Measurements from ENCODE around the gene CHI3L2. TPM values are rescaled to one million over a fixed set of nuclear protein-coding genes. Genes with fewer than 3 reads are reported as not detected.

CHI3L2 gene
- total RNA-seq, 1 experiment from 2014 or later = not detected

DNA sequence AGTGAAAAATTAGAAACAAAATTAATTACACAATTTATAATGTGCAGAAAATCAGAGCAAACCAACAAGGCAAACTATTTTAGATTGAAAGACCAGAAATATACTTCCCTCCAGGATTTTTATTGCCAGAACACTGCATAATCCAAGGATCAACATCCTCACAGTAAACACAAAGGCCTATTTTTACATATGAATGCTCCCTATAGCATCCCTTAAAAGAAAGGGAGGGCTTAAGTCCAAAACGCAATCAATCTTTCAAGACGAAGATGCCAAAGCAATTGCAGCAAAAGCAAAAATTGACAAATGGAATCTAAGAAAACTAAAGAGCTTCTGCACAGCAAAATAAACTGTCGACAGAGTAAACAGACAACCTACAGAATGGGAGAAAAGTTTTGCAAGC lies 44.6 kb downstream of the CHI3L2 start:
- H3K4me2 ChIP-seq = no peak overlapping the region
- DNase-seq = no peak
- no peaks in the 10 kb centered on the region for H3K79me2 ChIP-seq (ENCODE audit: low read depth)
- no peak overlapping the region for H2AFZ ChIP-seq
- H3K4me3 ChIP-seq = no peak overlapping the region
- POLR2A ChIA-PET (ENCODE audit: unreplicated experiment) = no interaction called here
- no peaks in the 10 kb centered on the region for H3K36me3 ChIP-seq (ENCODE audit: low read depth)
- BruUV-seq (replicated peaks) = no TSS peak
- TF ChIP-seq EZH2 (IDR thresholded peaks at IDR 0.05; ENCODE audit: low read depth) = no peak
- TF ChIP-seq, protein P1, sequence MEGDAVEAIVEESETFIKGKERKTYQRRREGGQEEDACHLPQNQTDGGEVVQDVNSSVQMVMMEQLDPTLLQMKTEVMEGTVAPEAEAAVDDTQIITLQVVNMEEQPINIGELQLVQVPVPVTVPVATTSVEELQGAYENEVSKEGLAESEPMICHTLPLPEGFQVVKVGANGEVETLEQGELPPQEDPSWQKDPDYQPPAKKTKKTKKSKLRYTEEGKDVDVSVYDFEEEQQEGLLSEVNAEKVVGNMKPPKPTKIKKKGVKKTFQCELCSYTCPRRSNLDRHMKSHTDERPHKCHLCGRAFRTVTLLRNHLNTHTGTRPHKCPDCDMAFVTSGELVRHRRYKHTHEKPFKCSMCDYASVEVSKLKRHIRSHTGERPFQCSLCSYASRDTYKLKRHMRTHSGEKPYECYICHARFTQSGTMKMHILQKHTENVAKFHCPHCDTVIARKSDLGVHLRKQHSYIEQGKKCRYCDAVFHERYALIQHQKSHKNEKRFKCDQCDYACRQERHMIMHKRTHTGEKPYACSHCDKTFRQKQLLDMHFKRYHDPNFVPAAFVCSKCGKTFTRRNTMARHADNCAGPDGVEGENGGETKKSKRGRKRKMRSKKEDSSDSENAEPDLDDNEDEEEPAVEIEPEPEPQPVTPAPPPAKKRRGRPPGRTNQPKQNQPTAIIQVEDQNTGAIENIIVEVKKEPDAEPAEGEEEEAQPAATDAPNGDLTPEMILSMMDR (conservative IDR thresholded peaks at IDR 0.05) = no peak
- H3K27me3 ChIP-seq (ENCODE audit: insufficient read depth, low read depth) = no peaks in the 10 kb centered on the region
- H3K9me3 ChIP-seq (ENCODE audit: insufficient read depth, low read depth) = no peaks in the 10 kb centered on the region
- no peak overlapping the region for H3K27ac ChIP-seq
- no peaks in the 10 kb centered on the region for H3K4me1 ChIP-seq (replicated peaks; ENCODE audit: insufficient read depth)
- no peaks in the 10 kb centered on the region for H4K20me1 ChIP-seq (ENCODE audit: insufficient read depth)
- CTCF ChIA-PET = no interaction called here
- H3F3A ChIP-seq (ENCODE audit: insufficient read depth, low read depth) = no peaks in the 10 kb centered on the region
- H3K9me2 ChIP-seq (ENCODE audit: insufficient read depth) = no peaks in the 10 kb centered on the region
- intact Hi-C loops (cut with micrococcal nuclease; ENCODE audit: unreplicated experiment) = no loop called here

GRCh38 chr1:111274653-111275052 lies 47.1 kb downstream of the CHI3L2 start:
- no peak overlapping the region for H3K4me2 ChIP-seq
- no peak for DNase-seq
- H3K9me3 ChIP-seq (ENCODE audit: insufficient read depth, low read depth) = no peaks in the 10 kb centered on the region
- ChIA-PET CTCF (no interaction called here), POLR2A (ENCODE audit: unreplicated experiment) (no interaction called here)
- intact Hi-C loops (cut with micrococcal nuclease; ENCODE audit: unreplicated experiment) = no loop called here
- no peaks in the 10 kb centered on the region for H3K9me2 ChIP-seq (ENCODE audit: insufficient read depth)
- H3K27ac ChIP-seq = no peak overlapping the region
- BruUV-seq (replicated peaks) = no TSS peak
- H2AFZ ChIP-seq = no peak overlapping the region
- no peaks in the 10 kb centered on the region for H3K4me1 ChIP-seq (replicated peaks; ENCODE audit: insufficient read depth)
- no peaks in the 10 kb centered on the region for H3K27me3 ChIP-seq (ENCODE audit: insufficient read depth, low read depth)
- no peaks in the 10 kb centered on the region for H3K36me3 ChIP-seq (ENCODE audit: low read depth)
- H3K4me3 ChIP-seq = no peak overlapping the region
- no peaks in the 10 kb centered on the region for H3K79me2 ChIP-seq (ENCODE audit: low read depth)
- no peaks in the 10 kb centered on the region for H3F3A ChIP-seq (ENCODE audit: insufficient read depth, low read depth)
- no peak for TF ChIP-seq EZH2 (IDR thresholded peaks at IDR 0.05; ENCODE audit: low read depth)
- TF ChIP-seq, protein P1 (conservative IDR thresholded peaks at IDR 0.05) = no peak
- H4K20me1 ChIP-seq (ENCODE audit: insufficient read depth) = no peaks in the 10 kb centered on the region

GRCh38 chr1:111275079-111275478 lies 47.6 kb downstream of the CHI3L2 start:
- Histone ChIP-seq H3K9me2 (ENCODE audit: insufficient read depth) (no peaks in the 10 kb centered on the region), H3F3A (ENCODE audit: insufficient read depth, low read depth) (no peaks in the 10 kb centered on the region), H3K4me2 (no peak overlapping the region), H3K27me3 (ENCODE audit: insufficient read depth, low read depth) (no peaks in the 10 kb centered on the region), H4K20me1 (ENCODE audit: insufficient read depth) (no peaks in the 10 kb centered on the region), H3K9me3 (ENCODE audit: insufficient read depth, low read depth) (no peaks in the 10 kb centered on the region), H3K4me1 (replicated peaks; ENCODE audit: insufficient read depth) (no peaks in the 10 kb centered on the region), H3K4me3 (no peak overlapping the region), H3K36me3 (ENCODE audit: low read depth) (no peaks in the 10 kb centered on the region), H2AFZ (no peak overlapping the region), H3K27ac (no peak overlapping the region), H3K79me2 (ENCODE audit: low read depth) (no peaks in the 10 kb centered on the region)
- no peak for DNase-seq
- intact Hi-C loops (cut with micrococcal nuclease; ENCODE audit: unreplicated experiment) = no loop called here
- no peak for TF ChIP-seq EZH2 (IDR thresholded peaks at IDR 0.05; ENCODE audit: low read depth)
- TF ChIP-seq, protein P1 (conservative IDR thresholded peaks at IDR 0.05) = no peak
- CTCF ChIA-PET = no interaction called here
- BruUV-seq (replicated peaks) = no TSS peak
- POLR2A ChIA-PET (ENCODE audit: unreplicated experiment) = no interaction called here

Measured in PC-9 (cell line).